ENCODE data around the gene PDSS2. TPM values are rescaled to one million over a fixed set of nuclear protein-coding genes. Genes with fewer than 3 reads are reported as not detected.

Gene PDSS2
- total RNA-seq, 1 donor from 2014 or later, result 19.7 TPM

DNA sequence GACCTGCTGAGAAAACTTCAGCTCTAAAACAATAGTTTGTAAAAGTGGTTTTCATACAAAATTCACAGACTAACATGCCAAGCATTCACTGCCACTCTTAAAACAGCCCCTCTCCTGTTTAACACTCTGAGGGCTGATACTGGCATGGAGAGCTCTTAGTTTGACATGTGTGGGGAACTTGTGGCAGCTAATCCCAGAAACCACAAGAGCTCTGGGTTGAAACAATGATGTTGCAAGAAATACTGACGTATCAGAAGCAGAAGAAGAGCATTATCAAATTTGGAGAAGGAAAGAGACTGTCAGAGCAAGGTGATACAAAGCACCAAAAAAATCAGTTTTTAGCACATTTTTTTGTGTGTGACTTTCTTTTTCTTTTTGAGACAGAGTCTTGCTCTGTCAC is 349.2 kb downstream of the PDSS2 start:
- intact Hi-C loops (cut with micrococcal nuclease), result no loop called here
- TF ChIP-seq, protein P1, sequence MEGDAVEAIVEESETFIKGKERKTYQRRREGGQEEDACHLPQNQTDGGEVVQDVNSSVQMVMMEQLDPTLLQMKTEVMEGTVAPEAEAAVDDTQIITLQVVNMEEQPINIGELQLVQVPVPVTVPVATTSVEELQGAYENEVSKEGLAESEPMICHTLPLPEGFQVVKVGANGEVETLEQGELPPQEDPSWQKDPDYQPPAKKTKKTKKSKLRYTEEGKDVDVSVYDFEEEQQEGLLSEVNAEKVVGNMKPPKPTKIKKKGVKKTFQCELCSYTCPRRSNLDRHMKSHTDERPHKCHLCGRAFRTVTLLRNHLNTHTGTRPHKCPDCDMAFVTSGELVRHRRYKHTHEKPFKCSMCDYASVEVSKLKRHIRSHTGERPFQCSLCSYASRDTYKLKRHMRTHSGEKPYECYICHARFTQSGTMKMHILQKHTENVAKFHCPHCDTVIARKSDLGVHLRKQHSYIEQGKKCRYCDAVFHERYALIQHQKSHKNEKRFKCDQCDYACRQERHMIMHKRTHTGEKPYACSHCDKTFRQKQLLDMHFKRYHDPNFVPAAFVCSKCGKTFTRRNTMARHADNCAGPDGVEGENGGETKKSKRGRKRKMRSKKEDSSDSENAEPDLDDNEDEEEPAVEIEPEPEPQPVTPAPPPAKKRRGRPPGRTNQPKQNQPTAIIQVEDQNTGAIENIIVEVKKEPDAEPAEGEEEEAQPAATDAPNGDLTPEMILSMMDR (IDR thresholded peaks at IDR 0.05; ENCODE audit: borderline replicate concordance), result no peak
- Histone ChIP-seq H3K27me3 (ENCODE audit: low read depth) (no peaks in the 10 kb centered on the region), H3K27ac (replicated peaks) (no peak overlapping the region), H3K9me3 (replicated peaks) (no peaks in the 10 kb centered on the region), H3K36me3 (no peaks in the 10 kb centered on the region), H3K4me3 (no peak overlapping the region), H3K4me1 (peaks cover 9% of the 10 kb centered on the region)
- no peak for DNase-seq

DNA sequence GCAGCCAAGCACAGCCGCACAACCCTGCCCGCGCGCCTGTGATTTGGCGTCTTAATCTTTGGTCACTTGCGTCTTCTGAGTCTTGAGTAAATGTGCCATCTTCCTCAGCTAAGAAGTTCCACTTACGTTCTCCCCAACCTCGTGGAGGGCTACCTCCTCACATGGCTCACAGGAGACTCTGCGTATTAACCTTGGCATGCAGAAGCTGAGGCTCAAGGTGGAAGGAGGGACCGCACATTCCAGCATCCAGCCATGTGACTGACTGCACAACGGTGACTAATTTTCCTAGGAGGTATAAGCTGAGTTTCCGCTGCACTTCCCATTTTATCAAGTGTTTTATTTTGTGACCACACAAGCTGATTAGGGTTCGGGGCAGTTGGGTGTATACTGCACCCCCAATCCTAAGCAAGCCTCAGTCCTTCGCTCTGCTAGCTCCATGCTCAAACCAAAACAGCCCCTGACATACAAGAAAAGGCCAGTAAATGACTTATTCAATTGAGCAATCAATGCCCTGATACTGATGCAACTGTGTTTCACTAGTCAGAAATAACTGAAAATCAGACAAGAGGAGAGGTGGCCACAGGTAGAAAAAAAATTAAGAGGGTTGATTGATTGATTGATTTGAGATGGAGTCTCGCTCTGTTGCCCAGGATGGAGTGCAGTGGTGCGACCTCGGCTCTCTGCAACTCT is 351.0 kb downstream of the PDSS2 start:
- DNase-seq, result no peak

DNA sequence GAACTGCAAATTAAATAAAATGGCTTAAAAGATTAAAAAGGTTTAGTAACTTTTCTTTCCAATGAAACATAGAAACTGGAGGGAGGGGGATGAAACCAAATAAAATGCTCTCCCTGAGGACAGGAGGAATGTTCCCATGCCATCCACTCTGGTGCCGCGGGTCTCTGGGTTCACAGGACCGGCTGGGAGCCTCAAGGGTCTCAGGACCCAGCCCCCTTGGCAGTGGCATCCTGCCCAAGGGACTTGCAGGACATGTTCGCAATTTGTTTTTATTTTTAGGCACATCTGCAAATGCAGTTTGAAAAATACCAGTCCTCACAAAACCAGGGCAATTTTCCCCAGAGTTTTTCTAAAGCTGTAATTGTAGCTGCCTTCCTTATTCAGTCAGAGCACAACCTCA is 351.6 kb downstream of the PDSS2 start:
- intact Hi-C loops (cut with micrococcal nuclease), result no loop called here
- TF ChIP-seq, protein P1 (IDR thresholded peaks at IDR 0.05; ENCODE audit: borderline replicate concordance), result no peak
- Histone ChIP-seq H3K4me3 (no peak overlapping the region), H3K9me3 (replicated peaks) (no peaks in the 10 kb centered on the region), H3K27me3 (ENCODE audit: low read depth) (no peaks in the 10 kb centered on the region), H3K27ac (replicated peaks) (no peak overlapping the region), H3K36me3 (no peaks in the 10 kb centered on the region), H3K4me1 (no peaks in the 10 kb centered on the region)
- no peak for DNase-seq

More for the DNA sequence above, 351.0 kb downstream of the PDSS2 start:
- TF ChIP-seq, protein P1 (IDR thresholded peaks at IDR 0.05; ENCODE audit: borderline replicate concordance), result no peak
- peaks cover under 1% of the 10 kb centered on the region for H3K4me1 ChIP-seq
- H3K27me3 ChIP-seq (ENCODE audit: low read depth), result no peaks in the 10 kb centered on the region
- no peaks in the 10 kb centered on the region for H3K9me3 ChIP-seq (replicated peaks)
- no peaks in the 10 kb centered on the region for H3K36me3 ChIP-seq
- H3K4me3 ChIP-seq, result no peak overlapping the region
- H3K27ac ChIP-seq (replicated peaks), result no peak overlapping the region
- intact Hi-C loops (cut with micrococcal nuclease), result no loop called here

DNA sequence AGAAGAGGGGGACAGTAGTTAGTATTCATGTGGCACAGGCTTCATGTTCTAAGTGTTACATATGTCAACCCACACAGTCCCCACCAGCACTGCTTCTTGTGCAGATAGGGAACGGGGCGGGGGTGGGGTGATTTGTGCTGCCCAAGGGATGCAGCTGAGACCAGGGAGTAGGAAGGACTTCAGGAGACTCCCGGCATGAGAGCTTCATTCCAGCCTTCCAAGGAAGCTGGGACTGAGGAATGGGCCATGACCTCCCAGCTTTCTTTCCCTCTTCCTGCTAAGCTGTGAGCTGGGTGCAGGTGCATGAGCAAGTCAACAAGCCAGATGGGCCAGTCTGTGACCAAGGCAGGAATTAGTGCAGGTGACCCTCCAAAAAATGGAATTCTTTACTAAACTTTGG is 353.2 kb downstream of the PDSS2 start:
- Histone ChIP-seq H3K36me3 (no peaks in the 10 kb centered on the region), H3K9me3 (replicated peaks) (no peaks in the 10 kb centered on the region), H3K27ac (replicated peaks) (no peak overlapping the region), H3K4me3 (no peak overlapping the region), H3K27me3 (ENCODE audit: low read depth) (no peaks in the 10 kb centered on the region), H3K4me1 (peaks cover under 1% of the 10 kb centered on the region)
- DNase-seq, result no peak
- TF ChIP-seq, protein P1 (IDR thresholded peaks at IDR 0.05; ENCODE audit: borderline replicate concordance), result no peak
- intact Hi-C loops (cut with micrococcal nuclease), result no loop called here

DNA sequence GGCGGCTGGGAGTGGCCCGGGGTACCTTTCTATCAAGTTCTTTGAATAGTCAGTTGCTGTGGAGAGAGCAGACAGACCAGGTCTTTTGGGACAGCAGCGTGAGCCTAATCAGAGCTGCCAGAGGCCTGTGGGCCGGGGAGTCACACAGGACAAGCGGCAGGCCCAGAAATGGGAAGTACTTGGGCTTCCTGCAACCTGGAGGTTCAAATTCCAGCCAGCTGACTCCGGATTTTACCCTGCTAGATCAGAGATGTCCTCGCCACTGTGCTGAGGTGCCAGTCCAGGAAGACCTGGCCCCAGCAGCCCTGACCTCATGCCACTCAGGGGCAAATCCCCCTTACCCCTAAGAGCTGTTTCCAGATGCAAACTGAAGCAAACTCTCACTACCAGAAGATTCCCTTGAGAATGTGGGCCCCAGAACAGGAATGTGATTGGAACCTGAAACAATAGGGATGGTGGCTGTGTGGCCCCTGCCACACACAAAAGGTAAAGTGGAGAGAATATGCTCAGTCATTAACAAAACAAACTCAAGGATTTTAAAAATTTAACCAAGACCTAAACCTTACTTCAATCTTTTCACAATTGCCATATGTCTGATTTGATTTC is 353.8 kb downstream of the PDSS2 start:
- Histone ChIP-seq H3K36me3 (no peaks in the 10 kb centered on the region), H3K4me1 (peaks cover 6% of the 10 kb centered on the region), H3K9me3 (replicated peaks) (no peaks in the 10 kb centered on the region), H3K4me3 (no peak overlapping the region), H3K27ac (replicated peaks) (no peak overlapping the region), H3K27me3 (ENCODE audit: low read depth) (no peaks in the 10 kb centered on the region)
- intact Hi-C loops (cut with micrococcal nuclease), result no loop called here
- no peak for DNase-seq
- TF ChIP-seq, protein P1 (IDR thresholded peaks at IDR 0.05; ENCODE audit: borderline replicate concordance), result no peak
